Kidney (tissue), 14 donors: ENCODE results near the gene ATP4A. TPM values are rescaled to one million over a fixed set of nuclear protein-coding genes. Genes with fewer than 3 reads are reported as not detected.

Experiments used
- DNase-seq, 5 donors: peaks; one replicate each; pipeline ENCODE4 v3.0.0-alpha.2; 2013 to 2020
- FAIRE-seq: peaks from 2 replicates; lab custom pipeline; 2012; peaks lifted over from hg19 to GRCh38; lab: Jason Lieb, UNC
- H3K27ac ChIP-seq, 2 donors: one replicate each; pipeline ENCODE4 v1.7.0; 2013; ENCODE audit warnings: low read depth in 2 of 2, low read length in 2 of 2, inconsistent platforms in 1 of 2
- H3K27me3 ChIP-seq: one replicate; pipeline ENCODE4 v1.7.1; 2013; ENCODE audit warnings: low read length, inconsistent platforms; ENCODE audit not compliant: control insufficient read depth, insufficient read depth
- H3K36me3 ChIP-seq, 3 donors: one replicate each; pipeline versions ENCODE4 v1.7.0 to v1.7.1; 2013; ENCODE audit warnings: low read length in 3 of 3, control low read depth in 1 of 3, inconsistent platforms in 1 of 3; ENCODE audit not compliant: insufficient read depth in 3 of 3, control insufficient read depth in 2 of 3
- H3K4me1 ChIP-seq, 3 donors: one replicate each; pipeline versions ENCODE4 v1.7.0 to v1.7.1; 2013; ENCODE audit warnings: low read length in 3 of 3, inconsistent platforms in 1 of 3, low read depth in 1 of 3; ENCODE audit not compliant: control insufficient read depth in 2 of 3, insufficient read depth in 2 of 3
- H3K4me3 ChIP-seq, 3 donors: one replicate each; pipeline versions ENCODE4 v1.7.0 to v1.8.1; 2013; ENCODE audit warnings: low read length in 3 of 3, control low read depth in 1 of 3, inconsistent platforms in 1 of 3
- H3K9ac ChIP-seq, 3 donors: one replicate each; pipeline versions ENCODE4 v1.7.0 to v1.7.1; 2013; ENCODE audit warnings: low read length in 3 of 3, control low read depth in 1 of 3, inconsistent platforms in 1 of 3
- H3K9me3 ChIP-seq, 3 donors: one replicate each; pipeline versions ENCODE4 v1.7.0 to v1.7.1; 2013; ENCODE audit warnings: low read length in 3 of 3, control low read depth in 1 of 3, inconsistent platforms in 1 of 3; ENCODE audit not compliant: control insufficient read depth in 2 of 3, insufficient read depth in 1 of 3
- intact Hi-C: fragments of 100-400 bp; cut with DNase I; formaldehyde crosslinking; loops from one replicate; pipeline ENCODE4 v1.11.1; 2022
- polyA plus RNA-seq: library from polyadenylated mRNA; stranded (reverse); fragments of 350-450 nt; fragmentation: Illumina TruSeq; extraction: RNeasy Lipid Tissue Mini Kit (QIAGEN cat#74804); gene quantifications from one replicate; pipeline ENCODE4 v1.2.3, GENCODE V29; 2014; ENCODE audit warnings: low read depth, low replicate concordance; ENCODE audit not compliant: insufficient read depth
- total RNA-seq: library from RNA; stranded (reverse); fragmentation: NEBNext Ultra II Directional; extraction: Animal tissue kit (Norgen Biotek cat#: 25700); gene quantifications from one replicate; pipeline ENCODE4 v1.2.1, GENCODE V29; 2021
- TF ChIP-seq, protein P1 (sequence below): IDR thresholded peaks from 3 replicates; pipeline ENCODE4 v1.5.1; 2012; ENCODE audit warnings: mild to moderate bottlenecking, moderate library complexity, borderline replicate concordance; ENCODE audit not compliant: insufficient read depth; ENCODE audit errors: extremely low read depth
- donor health status: control.
- donor health status: control.
- donor health status: control.
- donor health status: control.
- donor health status: control.
- donor health status: DM: yes; HTN: yes; CAD: no.
- donor health status: Normal renal cell carcinoma (clear cell type).

Gene ATP4A
- total and polyA plus RNA-seq, 2 donors from 2014 or later: not detected

DNA sequence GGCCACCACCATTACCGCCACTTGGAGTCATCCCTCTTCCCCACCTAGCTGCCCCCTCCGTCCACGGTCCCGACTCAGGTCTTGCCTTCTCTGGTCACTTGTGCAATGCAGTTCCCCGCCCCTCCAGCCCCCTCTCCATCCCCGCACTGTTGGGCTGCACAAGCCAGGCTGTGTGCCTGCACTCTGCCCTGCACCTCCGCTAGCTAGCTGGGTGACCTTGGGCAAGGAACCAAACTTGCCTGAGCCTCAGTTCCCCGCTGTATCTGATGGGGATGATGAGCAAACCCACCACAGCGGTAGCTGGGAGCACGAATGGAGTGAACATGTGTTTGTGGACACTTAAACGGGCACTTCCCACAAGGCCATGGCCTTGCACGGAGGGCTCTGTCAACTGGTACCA is 23.6 kb downstream of the ATP4A start:
- H3K27ac ChIP-seq: no peak overlapping the region
- H3K9ac ChIP-seq: no peak overlapping the region
- H3K36me3 ChIP-seq: no peaks in the 10 kb centered on the region
- FAIRE-seq (no peak), DNase-seq (peak in 1 of 5 donors; percentile 67)
- H3K4me1 ChIP-seq: peaks cover 0 to 7% (median 6%) of the 10 kb centered on the region in 3 donors
- intact Hi-C loops: no loop called here
- no peak overlapping the region for H3K4me3 ChIP-seq
- TF ChIP-seq, protein P1, sequence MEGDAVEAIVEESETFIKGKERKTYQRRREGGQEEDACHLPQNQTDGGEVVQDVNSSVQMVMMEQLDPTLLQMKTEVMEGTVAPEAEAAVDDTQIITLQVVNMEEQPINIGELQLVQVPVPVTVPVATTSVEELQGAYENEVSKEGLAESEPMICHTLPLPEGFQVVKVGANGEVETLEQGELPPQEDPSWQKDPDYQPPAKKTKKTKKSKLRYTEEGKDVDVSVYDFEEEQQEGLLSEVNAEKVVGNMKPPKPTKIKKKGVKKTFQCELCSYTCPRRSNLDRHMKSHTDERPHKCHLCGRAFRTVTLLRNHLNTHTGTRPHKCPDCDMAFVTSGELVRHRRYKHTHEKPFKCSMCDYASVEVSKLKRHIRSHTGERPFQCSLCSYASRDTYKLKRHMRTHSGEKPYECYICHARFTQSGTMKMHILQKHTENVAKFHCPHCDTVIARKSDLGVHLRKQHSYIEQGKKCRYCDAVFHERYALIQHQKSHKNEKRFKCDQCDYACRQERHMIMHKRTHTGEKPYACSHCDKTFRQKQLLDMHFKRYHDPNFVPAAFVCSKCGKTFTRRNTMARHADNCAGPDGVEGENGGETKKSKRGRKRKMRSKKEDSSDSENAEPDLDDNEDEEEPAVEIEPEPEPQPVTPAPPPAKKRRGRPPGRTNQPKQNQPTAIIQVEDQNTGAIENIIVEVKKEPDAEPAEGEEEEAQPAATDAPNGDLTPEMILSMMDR: no peak
- H3K9me3 ChIP-seq: no peaks in the 10 kb centered on the region
- no peaks in the 10 kb centered on the region for H3K27me3 ChIP-seq

- Histone ChIP-seq H3K4me3 (no peak overlapping the region), H3K4me1 (peaks cover 0 to 4% (median under 1%) of the 10 kb centered on the region in 3 donors), H3K36me3 (no peaks in the 10 kb centered on the region), H3K27ac (no peak overlapping the region), H3K9me3 (no peaks in the 10 kb centered on the region), H3K27me3 (no peaks in the 10 kb centered on the region), H3K9ac (no peak overlapping the region)
- intact Hi-C loops: no loop called here
- TF ChIP-seq, protein P1: no peak
- no peak for DNase-seq
- FAIRE-seq: no peak
Observed at GRCh38 chr19:35539314-35539713, 24.1 kb downstream of the ATP4A start.

GRCh38 chr19:35534803-35535480 is 28.5 kb downstream of the ATP4A start:
- Histone ChIP-seq H3K9ac (no peak overlapping the region), H3K4me3 (no peak overlapping the region), H3K4me1 (no peaks in the 10 kb centered on the region), H3K27ac (no peak overlapping the region), H3K27me3 (no peaks in the 10 kb centered on the region), H3K36me3 (no peaks in the 10 kb centered on the region), H3K9me3 (no peaks in the 10 kb centered on the region)
- FAIRE-seq: no peak
- intact Hi-C loops: no loop called here
- TF ChIP-seq, protein P1: no peak
- DNase-seq: no peak
